Measurements from ENCODE around the gene LAMA3. TPM values are rescaled to one million over a fixed set of nuclear protein-coding genes. Genes with fewer than 3 reads are reported as not detected.

The LAMA3 gene
- total and polyA plus RNA-seq, 8 donors, result 4.3 to 182 (median 26.6) TPM

- Histone ChIP-seq H3K36me3 (no peaks in the 10 kb centered on the region), H3K27me3 (no peaks in the 10 kb centered on the region), H3K4me3 (no peak overlapping the region), H3K4me1 (peaks cover 0 to 22% (median under 1%) of the 10 kb centered on the region in 4 donors), H3K9me3 (no peaks in the 10 kb centered on the region), H3K27ac (no peak overlapping the region)
- TF ChIP-seq POLR2A (IDR thresholded peaks at IDR 0.05) (no peak), POLR2AphosphoS5 (IDR thresholded peaks at IDR 0.05) (no peak), EP300 (IDR thresholded peaks at IDR 0.05) (no peak), CTCF (IDR thresholded peaks at IDR 0.05) (no peak)
- intact Hi-C loops (cut with DNase I; ENCODE audit: low total_unique reads), result no loop called here
- WGBS, 5 donors, result 90 to 97% (median 93%) methylated on average over 3 of the region's 3 CpGs
- DNase-seq, result no peak
These were observed 314.0 kb downstream of the LAMA3 start for GRCh38 chr18:24003288-24003687.

GRCh38 chr18:24003903-24004640 lies 314.8 kb downstream of the LAMA3 start:
- H3K4me1 ChIP-seq, result peaks cover 0 to 15% (median 0%) of the 10 kb centered on the region in 4 donors
- intact Hi-C loops (cut with DNase I; ENCODE audit: low total_unique reads), result no loop called here
- no peaks in the 10 kb centered on the region for H3K36me3 ChIP-seq
- no peak overlapping the region for H3K27ac ChIP-seq
- TF ChIP-seq POLR2AphosphoS5 (IDR thresholded peaks at IDR 0.05) (no peak), CTCF (IDR thresholded peaks at IDR 0.05) (no peak), POLR2A (IDR thresholded peaks at IDR 0.05) (no peak), EP300 (IDR thresholded peaks at IDR 0.05) (no peak)
- no peak for DNase-seq
- no peaks in the 10 kb centered on the region for H3K27me3 ChIP-seq
- no peaks in the 10 kb centered on the region for H3K9me3 ChIP-seq
- 67 to 84% (median 79%) methylated on average over 2 of the region's 2 CpGs for WGBS, 5 donors
- no peak overlapping the region for H3K4me3 ChIP-seq

Other genes with a start within 250 kb of the LAMA3 start
- 100 to 1,000 TPM in 1 of 5 donors, 10 to 100 TPM in 4; 49.4 to 140 (median 67.2) TPM for gene RIOK3, start 236.2 kb upstream of the LAMA3 start, total RNA-seq
- gene RIOK3, start 236.2 kb upstream of the LAMA3 start, polyA plus RNA-seq, result 10 to 100 TPM; 28.3 to 76.7 (median 52.7) TPM
- 10 to 100 TPM in 4 of 5 donors, under 1 TPM in 1; 0.87 to 39.5 (median 25.7) TPM for gene RMC1, start 185.9 kb upstream of the LAMA3 start, total RNA-seq
- gene RMC1, start 185.9 kb upstream of the LAMA3 start, polyA plus RNA-seq, result 10 to 100 TPM; 29.2 to 41.2 (median 35.6) TPM
- 100 to 1,000 TPM in 1 of 5 donors, 10 to 100 TPM in 4; 58.0 to 219 (median 61.7) TPM for gene NPC1, start 102.9 kb upstream of the LAMA3 start, total RNA-seq
- gene NPC1, start 102.9 kb upstream of the LAMA3 start, polyA plus RNA-seq, result 10 to 100 TPM in 2 of 3 donors, 1 to 10 TPM in 1; 7.6 to 20.0 (median 11.9) TPM
- gene ANKRD29, start 26.5 kb upstream of the LAMA3 start, total RNA-seq, result 100 to 1,000 TPM in 1 of 5 donors, 10 to 100 TPM in 2, 1 to 10 TPM in 2; 1.2 to 150 (median 10.1) TPM
- gene ANKRD29, start 26.5 kb upstream of the LAMA3 start, polyA plus RNA-seq, result 10 to 100 TPM in 2 of 3 donors, 1 to 10 TPM in 1; 8.2 to 16.5 (median 13.2) TPM